GM21723 (cell line): ENCODE results near the gene EPB41L2.
"Not testable (repeated sequence)": the region's sequence is repeated elsewhere in the genome, so short reads cannot be mapped to it uniquely, and the experiment has no call there.

Source experiments
- ATAC-seq: cut with Tn5 transposase; IDR thresholded peaks from one replicate; pipeline ENCODE4 v1.9.1; 2021; ENCODE audit warnings: mild to moderate bottlenecking, moderate library complexity; ENCODE audit not compliant: unreplicated experiment

The EPB41L2 gene

DNA sequence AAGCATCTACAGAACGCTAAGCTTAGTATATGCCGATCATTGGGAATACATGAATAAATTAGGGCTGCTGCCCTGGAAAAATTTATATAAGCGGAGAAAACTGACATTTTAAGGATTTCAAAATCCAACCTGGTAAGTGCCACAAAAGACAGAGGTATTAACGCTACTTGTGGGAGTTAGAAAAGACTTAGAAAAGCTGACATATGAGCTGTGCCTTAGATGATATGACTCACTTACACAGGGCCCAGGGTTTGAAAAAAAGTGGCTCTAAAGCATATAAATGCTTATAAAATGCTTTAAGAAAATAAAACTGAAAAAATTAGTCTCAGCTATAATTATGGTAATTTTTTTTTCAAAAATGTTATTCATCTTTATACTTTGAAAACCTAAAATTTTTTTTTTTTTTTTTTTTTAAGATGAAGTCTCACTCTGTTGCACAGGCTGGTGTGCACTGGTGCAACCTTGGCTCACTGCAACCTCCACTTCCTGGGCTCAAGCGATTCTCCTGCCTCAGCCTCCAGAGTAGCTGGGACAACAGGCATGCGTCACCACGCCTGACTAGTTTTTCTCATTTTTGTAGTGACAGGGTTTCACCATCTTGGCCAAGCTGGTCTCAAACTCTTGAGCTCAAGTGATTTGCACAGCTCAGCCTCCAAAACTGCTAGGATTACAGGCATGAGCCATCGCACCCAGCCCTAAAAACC lies 25.7 kb downstream of the EPB41L2 start:
- ATAC-seq = no peak

DNA sequence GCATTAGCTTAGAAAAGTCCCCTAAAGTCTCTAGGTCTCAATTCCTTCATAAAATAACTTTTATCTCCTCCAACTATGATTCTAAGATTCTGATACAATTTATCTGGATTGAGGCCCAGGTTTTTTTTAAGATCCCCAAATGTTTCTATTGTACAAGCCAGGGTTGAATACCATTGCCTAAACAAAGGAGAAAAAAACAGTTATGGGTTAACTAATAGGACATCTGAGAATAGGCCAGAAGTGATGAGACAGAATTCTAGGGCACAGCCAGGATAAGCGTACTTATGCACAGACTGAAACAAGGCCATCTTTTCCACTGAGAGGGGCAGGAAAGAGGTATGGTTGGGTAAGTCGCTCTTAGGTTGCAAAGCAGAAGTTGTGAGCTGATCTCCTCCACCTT lies 26.4 kb downstream of the EPB41L2 start:
- ATAC-seq = no peak

DNA sequence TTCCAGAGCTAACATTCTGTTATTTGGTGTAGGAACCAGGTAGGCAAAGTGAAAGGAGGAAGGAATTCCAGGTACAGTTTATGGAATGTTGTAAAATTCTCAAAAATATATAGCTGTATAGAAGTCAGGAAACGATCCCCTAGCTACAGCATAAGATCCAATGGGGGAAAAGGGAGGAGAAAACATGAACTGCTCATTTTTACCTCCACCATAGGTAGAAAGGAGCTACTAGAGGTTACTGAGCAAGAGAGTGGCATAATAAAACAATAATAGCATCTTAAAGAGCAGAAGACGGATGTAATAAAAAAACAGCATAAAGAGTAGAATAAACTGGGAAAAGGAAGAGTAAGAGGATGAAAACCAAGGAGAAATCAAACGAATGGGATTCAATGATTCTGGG lies 26.9 kb downstream of the EPB41L2 start:
- no peak for ATAC-seq

DNA sequence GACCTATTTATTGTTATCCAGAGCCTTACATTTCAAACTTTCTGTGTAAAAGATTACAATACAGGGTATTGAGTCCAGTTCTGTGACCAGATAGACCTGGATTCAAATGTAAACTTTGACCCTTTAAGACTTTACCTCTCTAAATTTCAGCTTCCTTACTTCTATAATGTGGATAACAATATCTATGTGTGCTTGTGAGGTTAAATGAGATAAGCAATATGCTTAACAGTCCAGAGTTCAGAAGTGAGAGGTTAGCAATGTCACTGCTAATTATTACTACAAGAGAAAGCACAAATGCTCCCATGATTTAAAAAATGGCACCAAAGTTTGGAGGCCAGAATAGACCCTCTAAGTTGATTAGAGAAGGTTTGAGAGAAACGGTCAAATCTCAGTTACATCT lies 27.5 kb downstream of the EPB41L2 start:
- ATAC-seq = no peak

DNA sequence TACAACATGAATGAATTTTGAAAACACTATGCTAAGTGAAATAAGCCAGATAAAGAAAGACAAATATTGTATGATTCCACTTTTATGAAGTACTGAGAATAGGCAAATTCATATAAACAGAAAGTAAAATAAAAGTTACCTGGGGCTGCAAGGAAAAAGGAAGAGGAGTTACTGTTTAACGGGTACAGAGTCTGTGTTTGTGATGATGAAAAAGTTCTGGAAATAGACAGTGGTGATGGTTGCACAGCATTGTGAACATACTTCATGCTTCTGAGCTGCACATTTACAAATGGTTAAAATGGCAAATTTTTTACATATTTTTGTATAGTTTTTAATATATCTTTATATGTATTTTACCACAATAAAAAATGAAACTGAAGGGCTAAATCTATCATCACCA lies 29.4 kb downstream of the EPB41L2 start:
- no peak for ATAC-seq

DNA sequence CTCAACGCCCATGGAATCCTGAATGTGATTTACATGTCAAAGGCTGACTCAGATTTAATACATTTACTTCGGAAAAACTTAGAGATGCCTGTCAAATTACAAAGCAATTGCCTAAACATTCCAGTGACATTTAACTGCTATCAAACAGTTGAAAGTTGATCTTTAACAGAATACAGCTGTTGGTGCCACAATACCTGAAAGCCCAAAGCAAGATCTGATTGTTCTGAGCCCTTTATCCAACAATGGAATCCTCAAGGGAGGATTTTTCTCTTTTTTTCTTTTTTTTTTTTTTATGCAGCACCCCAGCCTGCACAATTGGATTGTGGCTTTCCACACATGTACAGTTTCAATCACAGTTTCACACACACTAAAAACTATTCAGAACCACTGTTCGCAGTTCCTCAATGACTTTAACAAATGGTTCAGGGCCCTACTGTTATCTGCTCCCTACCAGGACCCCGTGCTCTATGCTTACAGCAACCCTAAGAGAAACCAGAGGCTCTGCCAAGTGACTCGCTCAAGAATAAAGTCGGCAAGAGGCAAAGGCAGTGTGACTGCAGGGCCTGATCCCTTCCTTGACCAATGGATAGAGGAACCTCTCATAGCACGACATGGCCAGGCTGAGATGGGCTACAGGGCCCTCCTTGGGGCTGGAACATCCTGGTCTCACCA lies 33.3 kb downstream of the EPB41L2 start:
- ATAC-seq = peak; percentile 98

DNA sequence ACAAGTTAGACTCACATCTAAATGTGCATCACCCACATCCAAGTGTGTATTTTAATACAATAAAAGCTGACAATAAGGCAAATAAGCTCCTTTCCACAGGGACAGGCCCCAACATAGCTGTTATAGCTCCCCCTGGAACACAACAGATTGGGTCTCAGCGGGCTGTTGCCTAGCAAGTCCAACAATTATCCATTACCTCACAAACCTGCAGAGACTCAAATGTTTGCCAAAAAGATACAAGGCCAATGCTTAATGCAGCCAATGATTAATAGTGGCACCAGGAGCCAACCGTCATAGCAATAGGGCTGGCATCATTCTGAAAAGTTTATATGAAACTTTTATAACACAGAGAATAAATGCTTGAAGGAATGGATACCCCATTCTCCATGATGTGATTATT lies 35.7 kb downstream of the EPB41L2 start:
- no peak for ATAC-seq

DNA sequence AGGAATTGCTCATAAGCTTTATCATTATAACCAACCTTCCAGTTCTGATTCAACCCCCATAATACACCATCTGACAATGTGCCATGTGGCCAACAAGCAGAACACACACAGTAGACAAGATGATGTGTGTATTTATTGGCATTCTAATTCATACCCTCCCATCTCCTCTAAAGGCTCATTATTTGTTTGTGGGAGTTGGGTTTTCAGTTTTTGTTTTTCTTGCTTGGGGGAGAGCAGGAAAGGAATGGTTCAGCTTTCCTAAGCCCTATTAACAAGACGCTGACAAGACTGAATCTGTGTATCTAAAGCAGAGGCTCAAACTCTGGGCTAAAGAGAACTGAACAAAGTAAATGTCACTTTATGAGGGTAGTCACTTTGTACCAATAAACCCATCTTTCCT lies 36.8 kb downstream of the EPB41L2 start:
- ATAC-seq = no peak

DNA sequence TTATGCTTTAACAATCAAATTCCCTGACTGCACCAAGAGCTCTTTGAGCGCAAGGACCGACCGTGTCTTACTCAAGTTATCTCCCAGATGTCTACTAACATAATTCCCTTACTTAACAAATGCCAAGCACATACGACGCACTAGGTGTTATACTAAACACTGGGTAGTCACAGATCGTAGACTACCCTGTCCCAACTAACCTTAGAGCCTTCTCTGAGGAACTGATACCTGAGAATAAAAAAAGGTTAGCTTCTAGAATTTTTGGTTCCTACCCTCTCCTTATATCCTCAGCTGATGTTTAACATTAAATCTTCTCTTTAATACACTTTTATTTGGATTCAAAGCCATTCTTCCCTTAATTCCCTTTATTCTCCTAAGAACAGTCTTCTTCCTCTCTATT lies 38.5 kb downstream of the EPB41L2 start:
- peak; percentile 58 for ATAC-seq

DNA sequence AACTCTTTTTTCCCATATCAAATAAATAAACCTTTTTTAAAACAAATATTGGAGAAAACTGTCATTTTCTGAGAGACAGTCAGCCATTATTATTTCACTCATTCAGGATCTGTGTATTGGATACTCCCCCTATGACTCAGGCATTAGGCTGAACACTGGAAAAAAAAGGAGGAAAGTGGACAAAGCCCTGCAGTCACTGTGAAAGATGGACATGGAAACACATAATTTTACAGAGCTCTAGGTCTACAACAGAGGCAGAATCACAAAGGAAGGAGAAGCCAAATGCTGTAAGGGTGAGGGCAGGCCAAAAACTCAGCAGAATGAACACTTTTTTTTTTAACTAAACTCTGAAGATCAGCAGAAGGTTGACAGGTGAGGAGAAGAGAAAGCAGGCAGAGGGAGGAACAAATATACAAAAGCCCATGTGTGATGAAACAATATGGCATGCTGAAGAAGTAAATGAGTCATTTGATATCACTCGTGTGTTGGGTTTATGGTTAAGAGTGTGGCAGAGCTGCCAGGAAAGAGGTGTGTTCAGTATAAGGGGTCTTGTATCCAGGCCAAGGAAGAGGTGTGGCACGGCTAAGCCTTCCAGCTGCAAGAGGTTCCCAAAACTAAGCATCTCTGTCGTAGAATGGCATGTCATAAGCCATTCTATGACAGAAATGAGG lies 39.1 kb downstream of the EPB41L2 start:
- ATAC-seq = no peak

DNA sequence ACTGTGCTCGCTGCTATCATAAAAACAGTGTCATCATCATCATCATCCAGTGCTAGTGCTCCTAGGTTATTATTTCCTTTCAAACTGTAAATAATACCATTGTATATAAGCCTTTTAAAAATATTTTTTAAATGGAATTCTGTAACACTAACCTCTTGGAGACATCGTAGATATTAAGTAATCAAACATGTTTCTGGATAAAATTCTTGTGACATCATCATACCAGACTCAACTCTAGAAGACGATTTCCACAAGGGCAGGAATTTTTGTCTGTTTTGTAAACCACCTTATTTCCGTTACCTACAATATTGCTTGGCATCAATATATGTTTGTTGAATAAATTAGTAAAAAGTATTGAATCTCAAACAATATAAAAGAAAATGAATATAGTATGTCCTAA lies 40.4 kb downstream of the EPB41L2 start:
- no peak for ATAC-seq

DNA sequence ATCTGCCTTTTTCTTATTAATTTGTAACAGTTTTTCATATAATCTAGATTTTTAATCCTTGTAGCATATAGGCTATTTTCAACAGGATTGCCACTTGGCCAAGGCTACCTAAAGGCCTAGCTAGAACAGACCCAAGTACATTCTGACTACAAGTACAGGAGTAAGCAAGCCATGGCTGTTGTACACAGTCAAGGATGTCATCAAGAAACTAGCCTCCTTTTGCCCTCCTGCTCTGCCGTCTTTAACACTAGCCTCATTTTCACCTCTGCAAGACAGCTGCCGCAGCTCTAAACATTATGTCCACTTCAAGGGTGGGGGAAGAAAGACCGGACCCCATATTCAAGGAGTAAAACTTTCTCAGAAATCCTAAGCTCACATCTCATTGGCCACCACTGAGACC lies 45.1 kb downstream of the EPB41L2 start:
- ATAC-seq = no peak

DNA sequence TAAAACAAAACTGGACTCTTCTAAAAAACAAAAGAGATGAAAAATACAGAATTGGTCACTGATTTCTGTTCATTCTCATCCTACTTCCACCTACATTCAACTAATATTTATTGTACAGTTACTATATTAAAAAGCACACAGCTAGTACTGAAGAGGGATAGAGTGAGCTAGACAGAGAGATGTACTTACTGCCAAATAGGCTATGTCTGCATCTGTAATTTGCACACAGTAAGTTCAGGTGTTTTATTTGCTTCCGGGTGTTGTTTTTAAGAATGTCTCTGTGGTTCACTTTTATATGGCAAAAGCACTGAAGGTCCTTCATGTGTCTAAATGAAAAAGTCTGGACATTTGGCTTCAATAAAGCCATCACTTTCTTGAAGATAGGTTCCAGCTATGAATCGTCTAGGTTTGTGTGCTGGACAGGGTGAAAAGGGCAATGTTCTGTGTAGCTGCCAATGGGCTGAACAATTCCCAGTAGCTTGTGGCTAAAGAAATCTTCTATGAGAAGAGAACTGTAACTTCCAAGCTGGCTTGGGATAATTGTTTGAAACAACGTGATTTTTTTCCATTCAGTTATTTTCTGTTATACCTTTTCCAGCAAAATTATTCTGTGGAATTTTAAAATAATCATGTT lies 47.3 kb downstream of the EPB41L2 start:
- no peak for ATAC-seq

DNA sequence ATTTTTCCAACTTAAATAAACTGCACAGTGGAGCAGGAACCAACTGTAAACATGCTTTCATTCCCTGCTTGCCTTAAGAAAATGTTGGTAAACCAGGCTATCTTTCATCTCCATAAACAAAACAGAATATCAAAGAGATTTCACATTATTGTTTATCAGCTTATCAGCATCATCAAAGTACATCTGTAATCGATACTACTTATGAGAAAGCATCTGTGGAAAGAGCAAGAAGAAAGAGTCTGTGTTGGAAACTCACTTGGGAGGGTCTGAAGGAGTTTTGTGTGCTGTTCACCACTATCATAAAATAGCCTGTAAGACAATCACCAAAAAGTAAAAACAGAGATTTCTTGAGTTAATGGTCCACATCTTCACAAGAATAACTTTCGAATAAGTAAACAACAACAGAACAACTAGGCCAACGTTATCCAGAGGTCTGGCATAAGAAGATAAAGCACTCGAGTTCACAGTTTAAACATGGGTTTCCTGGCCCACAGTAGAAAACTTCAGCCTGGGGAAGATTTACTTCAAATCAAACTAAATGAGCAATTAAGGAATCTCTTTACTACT lies 47.9 kb downstream of the EPB41L2 start:
- ATAC-seq = no peak

DNA sequence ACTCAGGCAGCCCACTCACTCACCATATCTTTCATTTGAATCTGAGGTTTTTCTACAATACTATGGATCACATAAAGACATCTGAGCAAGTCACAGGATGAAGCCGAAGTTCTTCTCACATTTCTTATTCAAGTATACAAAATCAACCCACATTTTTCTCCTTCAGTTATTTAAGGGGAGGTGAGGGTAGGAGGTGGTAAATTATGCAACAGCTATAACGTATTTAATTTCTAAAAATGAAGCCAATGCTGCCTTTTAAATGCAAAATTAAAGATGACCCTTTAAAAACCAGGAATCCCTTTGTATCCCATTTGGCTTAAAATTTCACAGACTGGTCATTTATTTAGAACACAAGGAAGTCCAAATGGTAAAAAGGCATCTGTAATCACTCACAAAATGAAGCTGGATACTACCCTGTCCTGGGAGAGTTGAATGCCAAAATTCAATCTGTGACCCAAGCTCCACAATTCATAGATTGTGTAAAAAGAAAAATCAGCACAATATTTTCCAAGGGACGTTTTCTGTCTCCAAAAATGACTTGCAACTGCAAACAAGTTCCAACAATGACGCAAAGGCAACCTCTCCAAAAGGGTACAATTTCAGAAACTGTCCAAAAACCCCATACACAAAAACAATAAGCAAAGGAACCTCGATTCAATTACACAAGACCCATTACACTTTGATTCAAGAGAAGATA lies 48.8 kb downstream of the EPB41L2 start:
- ATAC-seq = no peak

DNA sequence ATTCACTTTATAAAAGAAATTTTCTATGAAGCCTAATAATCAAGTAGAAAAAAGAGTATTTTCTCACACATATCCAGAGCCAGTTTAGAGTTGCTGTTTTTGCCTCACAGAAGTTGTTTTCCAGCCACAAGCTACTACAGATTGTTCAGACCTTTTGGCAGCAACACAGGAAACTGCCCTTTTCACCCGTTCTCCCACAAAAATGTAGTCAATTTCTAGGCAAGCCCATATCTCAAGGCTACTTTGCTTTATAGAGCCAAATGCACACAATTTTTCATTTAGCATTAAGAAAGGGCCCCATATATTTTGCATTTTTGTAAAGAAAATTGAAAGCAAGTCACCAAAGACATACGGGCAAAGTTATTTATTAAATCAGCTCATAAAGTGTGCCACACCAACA lies 49.5 kb downstream of the EPB41L2 start:
- no peak for ATAC-seq

DNA sequence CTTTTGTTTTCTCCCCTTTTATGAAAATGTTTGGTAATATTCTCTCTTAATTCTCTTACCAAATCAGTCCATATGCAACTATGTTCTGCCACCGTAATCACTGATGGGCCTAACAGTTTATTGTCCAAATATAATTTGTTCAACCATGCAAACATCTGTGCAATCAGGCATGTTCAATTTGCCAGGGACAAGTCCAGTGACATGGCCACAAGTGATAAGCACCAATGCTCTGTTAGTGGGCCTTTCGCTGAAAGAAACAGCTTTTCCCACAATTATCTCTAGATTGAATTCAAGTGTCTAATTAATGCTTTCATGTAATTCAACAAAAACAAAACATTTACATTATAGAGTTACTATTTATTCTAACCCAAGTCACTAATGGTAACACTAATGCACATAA lies 53.3 kb downstream of the EPB41L2 start:
- ATAC-seq = no peak

DNA sequence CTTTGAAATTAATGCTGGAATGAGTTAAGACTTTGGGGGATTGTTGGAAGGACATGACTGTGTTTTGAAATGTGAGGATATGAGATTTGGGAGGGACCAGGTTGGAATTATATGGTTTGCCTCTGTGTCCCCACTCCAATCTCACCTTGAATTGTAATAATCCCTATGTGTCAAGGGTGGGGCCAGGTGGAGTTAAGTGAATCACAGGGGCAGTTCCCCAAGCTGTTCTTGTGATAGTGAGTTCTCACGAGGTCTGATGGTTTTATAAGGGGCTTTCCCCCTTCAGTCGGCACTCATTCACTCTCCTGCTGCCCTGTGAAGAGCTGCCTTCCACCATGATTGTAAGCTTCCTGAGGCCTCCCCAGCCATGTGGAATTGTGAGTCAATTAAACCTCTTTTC lies 54.1 kb downstream of the EPB41L2 start:
- ATAC-seq = not testable (repeated sequence)

DNA sequence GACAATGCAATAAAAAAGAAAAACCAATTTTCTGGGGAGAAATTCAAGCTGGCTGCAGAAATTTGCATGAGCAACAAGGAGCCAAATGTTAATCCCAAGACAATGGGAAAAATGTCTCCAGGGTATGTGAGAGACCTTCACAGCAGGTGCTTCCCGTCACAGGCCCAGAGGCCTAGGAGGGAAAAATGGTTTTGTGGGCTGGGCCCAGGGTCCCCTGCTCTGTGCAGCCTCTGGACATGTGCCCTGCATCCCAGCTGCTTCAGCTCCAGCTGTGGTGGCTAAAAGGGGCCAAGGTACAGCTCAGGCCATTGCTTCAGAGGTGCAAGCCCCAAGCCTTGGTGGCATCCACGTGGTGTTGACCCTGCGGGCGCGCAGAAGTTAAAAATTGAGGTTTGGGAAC lies 55.1 kb downstream of the EPB41L2 start:
- not testable (repeated sequence) for ATAC-seq

DNA sequence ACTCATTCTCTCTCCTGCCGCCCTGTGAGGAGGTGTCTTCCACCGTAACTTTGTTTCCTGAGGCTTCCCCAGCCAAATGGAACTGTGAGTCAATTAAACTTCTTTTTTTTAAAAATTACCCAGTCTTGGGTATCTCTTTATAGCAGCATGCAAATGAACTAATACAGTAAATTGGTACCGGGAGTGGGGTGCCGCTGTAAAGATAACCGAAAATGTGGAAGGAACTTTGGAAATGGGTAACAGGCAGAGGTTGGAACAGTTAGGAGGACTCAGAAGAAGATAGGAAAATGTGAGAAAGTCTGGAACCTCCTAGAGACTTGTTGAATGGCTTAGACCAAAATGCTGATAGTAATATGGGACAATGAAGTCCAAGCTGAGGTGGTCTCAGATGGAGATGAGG lies 55.8 kb downstream of the EPB41L2 start:
- ATAC-seq = no peak
